WTC11 (cell line): ENCODE data around the gene VIPR2.

ENCODE experiments used
- ATF6 ChIP-seq: sonication (generic); formaldehyde crosslinking; IDR thresholded peaks from 2 replicates; pipeline ENCODE4 v1.8.1; 2023; ENCODE audit warnings: mild to moderate bottlenecking, missing genetic modification reagents
- CTCF ChIP-seq: fragments of 200-600 bp; IDR thresholded peaks from 2 replicates; pipeline ENCODE4 v1.8.0; 2022; ENCODE audit warnings: antibody characterized with exemption
- NFYB ChIP-seq: sonication (generic); formaldehyde crosslinking; conservative IDR thresholded peaks from 2 replicates; pipeline ENCODE4 v1.8.0; 2022; ENCODE audit warnings: low read depth, missing genetic modification reagents

GRCh38 chr7:159034394-159034793, 110.3 kb downstream of the VIPR2 start:
- TF ChIP-seq CTCF (no peak), ATF6 (CRISPR knock-in tag) (no peak), NFYB (CRISPR knock-in tag) (no peak)
